ENCODE measurements around the gene PTPN5.

- TF ChIP-seq CTCF (IDR thresholded peaks at IDR 0.05 in 8 of 11, conservative IDR thresholded peaks at IDR 0.05 in 3 of 11) (no peak), POLR2A (IDR thresholded peaks at IDR 0.05) (no peak), POLR2AphosphoS5 (IDR thresholded peaks at IDR 0.05) (no peak)
Measured at GRCh38 chr11:18720091-18720807, 71.3 kb downstream of the PTPN5 start.
